PFSK-1 (cell line): ENCODE results near the gene CDON.

Experiments used
- FOXP2 ChIP-seq: optimal IDR thresholded peaks from 2 replicates; pipeline ENCODE3; 2011; ENCODE audit warnings: borderline replicate concordance, control low read depth, inconsistent platforms; ENCODE audit not compliant: insufficient read depth; ENCODE audit errors: extremely low read length, extremely low read depth
- POLR2AphosphoS5 ChIP-seq: IDR thresholded peaks from 2 replicates; pipeline ENCODE4 v1.6.1; 2012; ENCODE audit warnings: low read depth, mild to moderate bottlenecking, control low read depth, low read length, moderate library complexity
- SIN3A ChIP-seq: IDR thresholded peaks from 2 replicates; pipeline ENCODE4 v1.6.1; 2012; ENCODE audit warnings: mild to moderate bottlenecking, low read length, moderate library complexity, borderline replicate concordance; ENCODE audit not compliant: insufficient read depth
- TAF1 ChIP-seq: IDR thresholded peaks from 2 replicates; pipeline ENCODE4 v1.6.1; 2012; ENCODE audit warnings: low read length, control low read depth, borderline replicate concordance; ENCODE audit not compliant: insufficient read depth
- TF ChIP-seq, protein P1 (sequence below), 2 experiments: IDR thresholded peaks; 2 replicates each; pipeline versions ENCODE4 v1.6.1 to v1.8.0; 2011 to 2012; ENCODE audit warnings: low read depth in 2 of 2, low read length in 2 of 2, control low read depth in 1 of 2, inconsistent platforms in 1 of 2, mild to moderate bottlenecking in 1 of 2, moderate library complexity in 1 of 2; ENCODE audit not compliant: insufficient read depth in 1 of 2

GRCh38 chr11:125952559-125952958, 110.1 kb downstream of the CDON start:
- TF ChIP-seq POLR2AphosphoS5 (no peak), TAF1 (no peak), FOXP2 (no peak), SIN3A (no peak)
- TF ChIP-seq, protein P1, sequence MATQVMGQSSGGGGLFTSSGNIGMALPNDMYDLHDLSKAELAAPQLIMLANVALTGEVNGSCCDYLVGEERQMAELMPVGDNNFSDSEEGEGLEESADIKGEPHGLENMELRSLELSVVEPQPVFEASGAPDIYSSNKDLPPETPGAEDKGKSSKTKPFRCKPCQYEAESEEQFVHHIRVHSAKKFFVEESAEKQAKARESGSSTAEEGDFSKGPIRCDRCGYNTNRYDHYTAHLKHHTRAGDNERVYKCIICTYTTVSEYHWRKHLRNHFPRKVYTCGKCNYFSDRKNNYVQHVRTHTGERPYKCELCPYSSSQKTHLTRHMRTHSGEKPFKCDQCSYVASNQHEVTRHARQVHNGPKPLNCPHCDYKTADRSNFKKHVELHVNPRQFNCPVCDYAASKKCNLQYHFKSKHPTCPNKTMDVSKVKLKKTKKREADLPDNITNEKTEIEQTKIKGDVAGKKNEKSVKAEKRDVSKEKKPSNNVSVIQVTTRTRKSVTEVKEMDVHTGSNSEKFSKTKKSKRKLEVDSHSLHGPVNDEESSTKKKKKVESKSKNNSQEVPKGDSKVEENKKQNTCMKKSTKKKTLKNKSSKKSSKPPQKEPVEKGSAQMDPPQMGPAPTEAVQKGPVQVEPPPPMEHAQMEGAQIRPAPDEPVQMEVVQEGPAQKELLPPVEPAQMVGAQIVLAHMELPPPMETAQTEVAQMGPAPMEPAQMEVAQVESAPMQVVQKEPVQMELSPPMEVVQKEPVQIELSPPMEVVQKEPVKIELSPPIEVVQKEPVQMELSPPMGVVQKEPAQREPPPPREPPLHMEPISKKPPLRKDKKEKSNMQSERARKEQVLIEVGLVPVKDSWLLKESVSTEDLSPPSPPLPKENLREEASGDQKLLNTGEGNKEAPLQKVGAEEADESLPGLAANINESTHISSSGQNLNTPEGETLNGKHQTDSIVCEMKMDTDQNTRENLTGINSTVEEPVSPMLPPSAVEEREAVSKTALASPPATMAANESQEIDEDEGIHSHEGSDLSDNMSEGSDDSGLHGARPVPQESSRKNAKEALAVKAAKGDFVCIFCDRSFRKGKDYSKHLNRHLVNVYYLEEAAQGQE (IDR thresholded peaks at IDR 0.05; ENCODE audit: insufficient read depth in 1 of 2, low read depth in 2 of 2, low read length in 2 of 2): no peak
